ENCODE measurements around the gene TMEM254. TPM values are rescaled to one million over a fixed set of nuclear protein-coding genes. Genes with fewer than 3 reads are reported as not detected.

The TMEM254 gene
- total RNA-seq, 2 experiments from 2014 or later = not detected

Other genes with a start within 250 kb of the TMEM254 start
- not detected in 2 replicates for gene SFTPD, start 129.6 kb upstream of the TMEM254 start, total RNA-seq (2014; rRNA removed; shearing (Covaris generic))
- gene SFTPD, start 129.6 kb upstream of the TMEM254 start, total RNA-seq (2022) = not detected in 2 replicates
- gene PLAC9, start 54.1 kb downstream of the TMEM254 start, total RNA-seq (2014; rRNA removed; shearing (Covaris generic)) = not detected in 2 replicates
- gene PLAC9, start 54.1 kb downstream of the TMEM254 start, total RNA-seq (2022) = not detected in 2 replicates
- gene ANXA11, start 126.9 kb downstream of the TMEM254 start, total RNA-seq (2014; rRNA removed; shearing (Covaris generic)) = 87.8 and 93.9 TPM in 2 replicates
- gene ANXA11, start 126.9 kb downstream of the TMEM254 start, total RNA-seq (2022) = 164 and 199 TPM in 2 replicates
- gene MAT1A, start 211.0 kb downstream of the TMEM254 start, total RNA-seq (2014; rRNA removed; shearing (Covaris generic)) = not detected in 2 replicates
- not detected in 2 replicates for gene MAT1A, start 211.0 kb downstream of the TMEM254 start, total RNA-seq (2022)